AG08396 (cell line): ENCODE results near the gene KLHL12.
"Not testable (repeated sequence)": the region's sequence is repeated elsewhere in the genome, so short reads cannot be mapped to it uniquely, and the experiment has no call there.

Source experiments
- DNase-seq: peaks from one replicate; pipeline ENCODE4 v3.0.0; 2012; ENCODE audit warnings: low spot score, mixed read lengths

Gene KLHL12

DNA sequence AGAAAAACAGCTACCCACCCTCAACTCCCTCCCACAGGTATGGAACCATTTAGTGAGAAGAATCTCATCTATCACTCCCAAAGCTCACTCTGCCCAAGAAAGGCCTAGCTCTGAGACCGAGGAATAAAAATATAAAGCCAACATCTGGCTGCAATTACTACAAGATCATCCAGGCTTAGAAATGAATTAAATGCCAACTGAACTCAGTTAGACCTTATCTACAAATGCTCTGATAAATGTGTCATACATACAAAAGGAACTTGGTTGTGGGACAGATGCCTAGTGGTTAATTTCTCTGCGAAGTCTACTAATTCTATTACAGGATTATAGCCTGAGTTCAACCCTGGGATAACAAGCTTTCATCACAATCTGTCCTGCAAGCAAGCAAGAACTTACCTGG is 24.4 kb upstream of the KLHL12 start:
- DNase-seq, result no peak

- no peak for DNase-seq
These were observed 18.4 kb upstream of the KLHL12 start for GRCh38 chr1:202945483-202945882.

DNA sequence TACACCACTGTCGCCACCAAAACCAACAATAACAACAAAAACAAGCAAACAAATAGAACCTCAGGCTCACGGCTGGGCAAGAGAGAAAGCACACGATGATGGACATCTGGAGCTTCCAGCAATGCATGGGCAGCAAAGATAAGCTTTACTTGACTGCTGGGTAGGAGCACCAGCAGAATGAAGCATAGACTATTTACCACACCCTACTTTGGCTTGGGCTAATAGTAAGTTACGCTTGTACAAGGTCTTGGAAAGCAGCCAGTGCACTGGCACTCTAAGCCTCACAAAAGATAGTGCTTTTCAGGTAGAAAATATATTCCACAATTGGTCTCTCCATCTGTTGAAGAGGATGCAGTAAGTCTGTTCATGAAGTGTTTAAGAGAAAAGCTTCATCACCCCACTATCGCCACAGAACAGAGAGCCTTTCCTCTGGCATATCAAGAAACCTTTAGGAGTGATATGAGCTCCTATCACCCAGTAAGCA is 17.4 kb upstream of the KLHL12 start:
- DNase-seq, result no peak

GRCh38 chr1:202942426-202942825 is 15.4 kb upstream of the KLHL12 start:
- DNase-seq, result no peak

DNA sequence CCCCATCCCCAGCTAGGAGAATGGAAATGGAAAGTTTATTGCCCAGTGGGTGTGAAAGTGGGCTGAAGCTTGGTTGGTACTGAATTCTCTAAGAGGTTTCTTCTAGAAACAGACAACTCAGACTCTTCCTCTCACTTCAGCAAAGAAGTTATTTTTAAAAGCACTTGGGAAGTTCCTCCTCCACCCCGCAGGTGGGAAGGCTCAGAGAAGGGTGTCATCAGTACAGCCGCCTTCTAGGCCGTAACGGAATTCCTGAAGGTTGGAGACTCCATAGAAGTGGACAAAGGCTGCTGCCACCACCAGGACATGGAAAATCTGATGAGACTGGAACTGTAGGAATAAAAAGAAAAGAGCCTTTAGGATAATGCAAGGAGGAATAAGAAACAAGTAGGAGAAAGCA is 14.3 kb upstream of the KLHL12 start:
- DNase-seq, result no peak

DNA sequence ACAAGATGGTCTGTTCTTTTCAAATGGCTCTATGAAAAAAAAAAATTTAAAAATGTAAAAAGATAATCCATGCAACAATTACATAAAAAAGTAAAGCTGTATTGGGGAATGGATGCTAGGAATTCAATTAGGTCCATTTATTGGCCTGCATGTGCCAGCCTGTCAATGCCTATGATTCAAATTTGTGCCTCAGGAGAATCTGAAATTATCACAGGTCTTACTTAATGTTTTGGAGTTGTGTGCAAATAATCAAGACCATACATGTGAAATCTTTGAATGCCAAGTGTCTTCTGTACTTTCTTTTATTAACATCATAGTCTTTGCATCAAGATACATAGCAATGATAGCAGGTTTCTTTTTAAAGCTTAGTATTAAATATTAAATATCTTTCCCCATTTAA is 13.5 kb upstream of the KLHL12 start:
- DNase-seq, result no peak

DNA sequence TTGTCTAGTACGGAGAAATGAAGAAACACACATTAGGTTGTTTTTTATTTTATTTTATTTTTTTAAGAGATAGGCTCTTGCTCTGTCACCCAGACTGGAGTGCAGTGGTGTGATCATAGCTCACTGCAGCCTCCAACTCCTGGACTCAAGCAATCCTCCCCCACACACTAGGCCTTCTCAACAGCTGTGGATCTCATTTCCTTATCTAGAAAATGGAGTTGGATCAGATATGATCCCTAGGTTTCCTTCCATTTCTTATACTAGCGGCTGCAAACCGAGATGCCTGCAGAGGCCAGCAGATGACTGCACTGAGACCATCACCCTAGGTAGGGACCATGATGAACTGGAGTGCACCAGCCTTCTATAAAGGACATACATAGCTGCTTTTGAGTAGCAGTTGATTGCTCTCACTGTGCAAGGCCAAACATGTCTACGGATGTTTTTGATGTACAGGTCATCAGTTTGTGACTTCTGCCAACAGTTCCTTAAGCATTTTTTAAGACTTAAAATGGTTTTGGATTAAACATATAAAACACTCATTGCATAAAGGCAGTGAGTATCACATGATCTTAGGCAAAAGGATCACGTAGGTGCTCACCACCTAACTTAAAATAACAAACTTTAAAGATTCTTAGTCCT is 11.4 kb upstream of the KLHL12 start:
- no peak for DNase-seq

DNA sequence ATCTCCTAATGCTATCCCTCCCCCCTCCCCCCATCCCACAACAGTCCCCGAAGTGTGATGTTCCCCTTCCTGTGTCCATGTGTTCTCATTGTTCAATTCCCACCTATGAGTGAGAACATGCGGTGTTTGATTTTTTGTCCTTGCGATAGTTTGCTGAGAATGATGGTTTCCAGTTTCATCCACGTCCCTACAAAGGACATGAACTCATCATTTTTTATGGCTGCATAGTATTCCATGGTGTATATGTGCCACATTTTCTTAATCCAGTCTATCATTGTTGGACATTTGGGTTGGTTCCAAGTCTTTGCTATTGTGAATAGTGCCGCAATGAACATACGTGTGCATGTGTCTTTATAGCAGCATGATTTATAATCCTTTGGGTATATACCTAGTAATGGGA is 9.4 kb upstream of the KLHL12 start:
- not testable (repeated sequence) for DNase-seq

DNA sequence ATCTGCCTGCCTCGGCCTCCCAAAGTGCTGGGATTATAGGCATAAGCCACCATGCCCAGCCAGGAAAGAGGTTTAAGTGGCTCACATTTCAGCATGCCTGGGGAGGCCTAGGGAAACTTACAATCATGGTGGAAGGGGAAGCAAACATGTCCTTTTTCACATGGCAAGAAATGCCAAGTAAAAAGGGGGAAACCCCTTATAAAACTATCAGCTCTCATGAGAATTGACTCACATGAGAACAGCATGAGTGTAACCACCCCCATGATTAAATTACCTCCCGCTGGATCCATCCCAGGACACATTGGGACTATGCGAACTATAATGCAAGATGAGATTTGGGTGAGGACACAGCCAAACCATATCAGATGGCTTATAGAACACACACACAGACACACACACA is 8.8 kb upstream of the KLHL12 start:
- DNase-seq, result no peak

DNA sequence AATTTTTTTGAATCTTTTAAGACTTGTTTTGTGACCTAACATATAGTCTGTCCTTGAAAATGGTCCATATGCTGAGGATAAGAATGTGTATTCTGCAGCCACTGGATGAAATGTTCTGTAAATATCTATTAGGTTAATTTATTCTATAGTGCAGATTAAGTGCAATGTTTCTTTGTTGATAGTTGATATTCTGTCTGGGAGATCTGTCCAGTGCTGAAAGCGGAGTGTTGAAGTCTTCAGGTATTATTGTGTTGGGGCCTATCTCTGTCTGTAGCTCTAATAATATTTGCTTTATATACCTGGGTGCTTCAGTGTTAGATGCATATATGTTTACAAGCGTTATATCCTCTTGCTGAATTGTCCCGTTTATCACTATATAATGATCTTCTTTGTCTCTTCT is 7.7 kb upstream of the KLHL12 start:
- no peak for DNase-seq

- no peak for DNase-seq
These were observed 5.4 kb upstream of the KLHL12 start for GRCh38 chr1:202932476-202932875.

DNA sequence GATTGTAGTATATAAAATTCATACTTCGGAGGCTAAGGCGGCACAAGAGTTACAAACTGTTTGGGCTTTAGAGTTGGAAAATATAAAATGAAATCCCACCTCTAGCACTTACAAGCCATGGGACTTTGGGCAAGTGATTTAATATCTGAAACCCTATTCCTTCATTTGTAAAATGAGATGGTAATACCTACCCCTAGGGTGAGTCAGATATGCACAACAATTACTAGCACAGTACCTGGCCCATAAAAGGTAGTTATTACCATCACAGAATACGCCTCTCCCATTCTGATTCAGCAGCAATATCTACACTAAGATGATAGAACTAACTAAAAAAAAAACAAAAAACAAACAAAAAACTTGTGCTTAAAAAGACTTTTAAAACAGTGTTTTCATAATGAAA is 3.5 kb downstream of the KLHL12 start:
- DNase-seq, result no peak

DNA sequence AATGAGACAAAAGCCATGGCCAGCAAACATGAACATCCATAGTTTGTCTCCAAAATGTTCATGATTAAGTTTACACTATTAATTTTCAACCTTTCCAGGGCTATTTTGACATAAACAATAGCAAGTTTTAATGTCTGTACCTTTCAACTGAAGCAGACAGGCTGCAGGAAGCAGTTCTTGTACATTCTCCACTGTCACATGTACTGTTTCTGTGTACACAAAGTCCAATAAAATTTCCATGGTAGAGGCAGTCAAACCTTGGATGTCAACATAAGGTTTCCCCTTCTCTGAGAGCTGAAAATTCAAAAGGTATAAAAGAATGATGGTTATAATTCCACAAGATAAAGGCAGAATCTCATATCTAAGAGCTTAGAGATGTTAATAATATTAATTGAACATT is 7.4 kb downstream of the KLHL12 start:
- DNase-seq, result no peak

- DNase-seq, result no peak
These were observed 11.9 kb downstream of the KLHL12 start for GRCh38 chr1:202915146-202915545.

DNA sequence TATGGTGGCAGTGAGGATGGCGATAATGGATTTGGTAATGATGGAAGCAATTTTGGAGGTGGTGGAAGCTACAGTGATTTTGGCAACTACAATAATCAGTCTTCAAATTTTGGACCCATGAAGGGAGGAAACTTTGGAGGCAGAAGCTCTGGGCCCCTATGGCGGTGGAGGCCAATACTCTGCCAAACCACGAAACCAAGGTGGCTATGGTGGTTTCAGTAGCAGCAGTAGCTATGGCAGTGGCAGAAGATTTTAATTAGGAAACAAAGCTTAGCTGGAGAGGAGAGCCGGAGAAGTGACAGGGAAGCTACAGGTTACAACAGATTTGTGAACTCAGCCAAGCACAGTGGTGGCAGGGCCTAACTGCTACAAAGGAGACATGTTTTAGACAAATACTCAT is 14.6 kb downstream of the KLHL12 start:
- DNase-seq, result not testable (repeated sequence)

DNA sequence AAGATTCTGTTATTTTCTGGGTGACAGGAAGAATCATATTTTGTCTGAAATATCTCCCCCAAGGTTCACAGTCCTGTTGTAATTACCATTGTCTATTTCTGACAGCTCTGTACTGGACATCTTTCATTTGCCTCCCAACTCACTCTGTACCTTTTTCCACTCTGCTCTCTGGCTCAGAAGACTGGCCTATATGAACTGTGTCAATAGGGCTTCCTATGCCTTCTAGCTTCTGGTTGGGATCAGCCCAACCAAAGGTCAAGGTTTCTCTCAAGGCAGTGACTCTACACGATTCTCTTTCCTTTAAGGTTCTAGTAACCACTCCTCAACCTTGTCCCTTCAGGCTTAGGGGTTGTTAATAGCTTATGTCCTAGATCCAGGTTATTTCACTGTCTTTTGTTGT is 17.5 kb downstream of the KLHL12 start:
- DNase-seq, result no peak

GRCh38 chr1:202908998-202909397 is 18.0 kb downstream of the KLHL12 start:
- no peak for DNase-seq

DNA sequence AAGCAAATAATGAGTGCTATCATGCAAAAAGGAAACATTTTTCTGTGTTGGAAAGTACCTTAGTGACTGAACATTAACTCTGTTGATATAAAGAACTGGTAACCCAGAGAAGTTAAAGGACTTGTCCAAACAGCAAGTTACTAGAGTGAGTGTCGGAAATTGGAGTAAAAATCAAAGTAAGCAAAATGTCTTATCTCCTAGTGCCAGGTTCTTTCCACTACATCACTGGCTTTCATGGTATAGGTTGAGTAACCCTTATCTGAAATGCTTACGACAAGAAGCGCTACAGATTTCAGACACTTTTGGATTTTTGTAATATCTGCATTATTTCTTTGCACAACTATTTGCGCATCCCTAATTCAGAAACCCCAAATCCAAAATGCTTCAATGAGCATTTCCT is 21.7 kb downstream of the KLHL12 start:
- DNase-seq, result no peak

- DNase-seq, result not testable (repeated sequence)
These were observed 23.2 kb downstream of the KLHL12 start for GRCh38 chr1:202903808-202904207.

- no peak for DNase-seq
These were observed 25.5 kb downstream of the KLHL12 start for GRCh38 chr1:202901555-202901954.

DNA sequence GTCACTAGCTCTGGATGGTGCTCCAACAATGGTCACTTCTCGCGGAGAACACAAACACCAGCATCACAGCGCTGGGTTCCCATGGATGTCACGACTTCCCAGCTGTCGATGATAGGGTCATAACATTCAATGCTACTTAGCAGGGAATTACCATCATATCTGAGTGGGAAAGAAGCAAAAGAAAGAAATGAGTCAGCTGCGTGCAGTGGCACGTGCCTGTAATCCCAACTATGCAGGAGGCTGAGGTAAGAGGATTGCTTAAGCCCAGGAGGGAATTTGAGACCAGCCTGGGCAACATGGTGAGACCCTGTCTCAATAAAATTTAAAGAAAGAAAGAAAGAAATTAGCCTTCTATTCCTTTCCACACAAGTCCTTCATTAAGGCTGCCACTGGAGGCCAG is 34.5 kb downstream of the KLHL12 start:
- DNase-seq, result no peak

DNA sequence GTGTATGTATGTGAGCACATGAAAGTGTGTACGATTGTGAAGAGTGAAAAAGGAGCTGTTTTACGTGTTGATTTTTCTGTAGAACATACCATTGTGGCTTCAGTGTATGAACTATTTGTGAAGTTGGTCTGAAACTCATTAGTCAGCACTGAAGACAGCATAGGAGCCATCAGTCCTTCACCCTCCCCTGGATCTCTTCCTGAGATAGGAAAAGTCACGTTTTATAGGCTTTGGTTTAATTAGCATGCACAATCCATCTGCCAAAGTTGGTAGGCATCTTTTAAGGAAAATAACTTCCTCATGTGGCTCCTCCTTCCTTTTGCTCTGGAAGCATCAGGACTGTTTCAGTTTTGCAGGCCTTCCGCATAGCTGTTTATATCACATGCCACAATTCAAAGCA is 36.6 kb downstream of the KLHL12 start:
- no peak for DNase-seq

- peak; percentile 99 for DNase-seq
These were observed 38.3 kb downstream of the KLHL12 start, which contains the start of gene RABIF for GRCh38 chr1:202888531-202889360. TSS of gene RABIF (minus strand) at chr1:202889149. CDS start at chr1:202889098, 51 bp downstream.

DNA sequence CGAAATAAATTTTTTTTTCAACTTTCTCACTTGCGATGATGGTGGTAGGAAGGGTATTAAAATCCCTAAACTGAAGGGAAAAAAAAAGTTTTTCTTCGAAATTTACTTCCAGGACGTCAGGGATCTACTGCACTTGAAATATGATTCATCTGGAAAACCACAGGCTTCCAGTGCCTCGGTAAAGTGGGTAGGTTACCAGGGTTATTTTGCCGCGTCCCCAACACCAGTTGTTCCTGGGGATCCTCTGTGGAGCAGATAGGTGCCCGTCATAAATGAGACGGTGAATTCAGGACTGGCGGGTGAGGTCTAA is 38.9 kb downstream of the KLHL12 start:
- no peak for DNase-seq
